ENCODE results near the gene NR2C2. TPM values are rescaled to one million over a fixed set of nuclear protein-coding genes. Genes with fewer than 3 reads are reported as not detected.

Gene NR2C2
- polyA plus RNA-seq, 1 donor (not counting 4 experiments of a cell fraction or from before 2014, with no cell fraction given): 9.4 TPM

DNA sequence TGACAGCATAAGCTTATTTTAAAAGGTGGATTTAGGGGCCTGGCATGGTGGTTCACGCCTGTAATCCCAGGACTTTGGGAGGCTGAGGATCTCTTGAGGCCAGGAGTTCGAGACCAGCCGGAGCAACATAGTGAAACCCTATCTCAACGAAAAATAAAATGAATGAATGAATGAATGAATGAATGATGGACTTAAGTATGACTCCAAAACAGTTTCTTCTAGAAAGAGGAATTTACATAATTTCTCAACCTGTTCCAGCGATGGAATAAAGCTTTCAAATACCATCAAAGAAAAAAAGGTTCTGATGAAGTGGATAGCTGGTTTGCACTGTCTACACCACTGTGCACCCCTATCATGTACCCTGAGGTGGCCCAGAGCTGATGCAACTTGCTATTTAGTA is 20.1 kb upstream of the NR2C2 start:
- no peaks in the 10 kb centered on the region for H3K4me1 ChIP-seq (ENCODE audit: control insufficient read depth, extremely low read depth, insufficient read depth, low read length)
- H3K27ac ChIP-seq (ENCODE audit: control insufficient read depth, insufficient read depth, low read length): no peak overlapping the region
- H3K79me2 ChIP-seq (ENCODE audit: control insufficient read depth, insufficient read depth, low read length): no peaks in the 10 kb centered on the region
- H3K9me1 ChIP-seq (ENCODE audit: control insufficient read depth, extremely low read depth, insufficient read depth, low read length): no peaks in the 10 kb centered on the region
- DNase-seq (ENCODE audit: low read depth, low spot score) (no peak), FAIRE-seq (no peak)
- H3K9me3 ChIP-seq (ENCODE audit: control insufficient read depth, low read depth, low read length): no peaks in the 10 kb centered on the region
- H2AFZ ChIP-seq (ENCODE audit: control insufficient read depth, low read length): no peak overlapping the region
- H3K9ac ChIP-seq (ENCODE audit: control insufficient read depth, extremely low read depth, insufficient read depth, low read length): no peak overlapping the region
- H3K36me3 ChIP-seq (ENCODE audit: control insufficient read depth in 2 of 2, extremely low read depth in 1 of 2, insufficient read depth in 2 of 2, low read length in 2 of 2): no peaks in the 10 kb centered on the region
- no peak for TF ChIP-seq EZH2 (IDR thresholded peaks at IDR 0.05; ENCODE audit: low read length)
- TF ChIP-seq CTCF (optimal IDR thresholded peaks at IDR 0.05 in 1 of 3, IDR thresholded peaks at IDR 0.05 in 1 of 3, conservative IDR thresholded peaks at IDR 0.05 in 1 of 3; ENCODE audit: extremely low read depth in 1 of 3, insufficient read depth in 2 of 3, low read length in 3 of 3): no peak
- H4K20me1 ChIP-seq (ENCODE audit: control insufficient read depth, extremely low read depth, insufficient read depth, low read length): no peaks in the 10 kb centered on the region
- dilution Hi-C loops (cut with MboI; ENCODE audit: extremely low pct_ligation_motif_present, low sequenced_read_pairs): no loop called here
- no peak overlapping the region for H3K4me3 ChIP-seq (ENCODE audit: control insufficient read depth in 2 of 3, extremely low read depth in 1 of 3, insufficient read depth in 2 of 3, low read depth in 1 of 3, low read length in 3 of 3)
- H3K27me3 ChIP-seq (ENCODE audit: control insufficient read depth, extremely low read depth, insufficient read depth, low read length): peaks cover 3% of the 10 kb centered on the region
- H3K4me2 ChIP-seq (ENCODE audit: control insufficient read depth, extremely low read depth, insufficient read depth, low read depth, low read length): no peak overlapping the region

GRCh38 chr3:14929310-14930074 is 17.9 kb upstream of the NR2C2 start:
- TF ChIP-seq CTCF (optimal IDR thresholded peaks at IDR 0.05 in 1 of 3, IDR thresholded peaks at IDR 0.05 in 1 of 3, conservative IDR thresholded peaks at IDR 0.05 in 1 of 3; ENCODE audit: extremely low read depth in 1 of 3, insufficient read depth in 2 of 3, low read length in 3 of 3): no peak
- no peak for TF ChIP-seq EZH2 (IDR thresholded peaks at IDR 0.05; ENCODE audit: low read length)
- Histone ChIP-seq H3K4me1 (ENCODE audit: control insufficient read depth, extremely low read depth, insufficient read depth, low read length) (no peaks in the 10 kb centered on the region), H3K27ac (ENCODE audit: control insufficient read depth, insufficient read depth, low read length) (no peak overlapping the region), H3K4me3 (ENCODE audit: control insufficient read depth in 2 of 3, extremely low read depth in 1 of 3, insufficient read depth in 2 of 3, low read depth in 1 of 3, low read length in 3 of 3) (no peak overlapping the region), H2AFZ (ENCODE audit: control insufficient read depth, low read length) (no peak overlapping the region), H3K9me3 (ENCODE audit: control insufficient read depth, low read depth, low read length) (no peaks in the 10 kb centered on the region), H3K36me3 (ENCODE audit: control insufficient read depth in 2 of 2, extremely low read depth in 1 of 2, insufficient read depth in 2 of 2, low read length in 2 of 2) (no peaks in the 10 kb centered on the region), H3K27me3 (ENCODE audit: control insufficient read depth, extremely low read depth, insufficient read depth, low read length) (no peaks in the 10 kb centered on the region), H3K4me2 (ENCODE audit: control insufficient read depth, extremely low read depth, insufficient read depth, low read depth, low read length) (no peak overlapping the region), H3K9ac (ENCODE audit: control insufficient read depth, extremely low read depth, insufficient read depth, low read length) (no peak overlapping the region), H4K20me1 (ENCODE audit: control insufficient read depth, extremely low read depth, insufficient read depth, low read length) (no peaks in the 10 kb centered on the region), H3K9me1 (ENCODE audit: control insufficient read depth, extremely low read depth, insufficient read depth, low read length) (no peaks in the 10 kb centered on the region), H3K79me2 (ENCODE audit: control insufficient read depth, insufficient read depth, low read length) (no peaks in the 10 kb centered on the region)
- FAIRE-seq (no peak), DNase-seq (ENCODE audit: low read depth, low spot score) (no peak)
- dilution Hi-C loops (cut with MboI; ENCODE audit: extremely low pct_ligation_motif_present, low sequenced_read_pairs): no loop called here

All from keratinocyte (primary cell).